ENCODE measurements around the gene GNAI1.

The GNAI1 gene

GRCh38 chr7:80134536-80135308 lies at the start of gene GNAI1:
GNAI1 (plus strand) TSS chr7:80134831; CDS start chr7:80135161, 330 bp downstream.
- ChIA-PET POLR2A (interaction anchor here (0.5 to 1.2 kb wide), 6 partner anchors 11 to 257 kb away, joined by 3 read pairs; no protein-coding TSS in a partner anchor), CTCF (interaction anchor here (0.6 to 2.6 kb wide), 23 partner anchors 8 to 323 kb away, joined by 3 to 23 read pairs (median 4); no protein-coding TSS in a partner anchor)
- peak; percentile 37 for TF ChIP-seq CTCF (IDR thresholded peaks at IDR 0.05; ENCODE audit: insufficient read depth, low read length, missing control alignments)
- H3K4me3 ChIP-seq (ENCODE audit: low read depth, low read length) = peak within 1 kb of the TSS; percentile 68
- no peak for DNase-seq (ENCODE audit: low read depth, low spot score)

- H3K4me3 ChIP-seq (ENCODE audit: low read depth, low read length) = no peak overlapping the region
- CTCF ChIA-PET = interaction anchor here (0.7 to 5.6 kb wide), 6 partner anchors 10 to 572 kb away, joined by 3 to 32 read pairs (median 7); partner anchors contain the start of gene GNAI1
- no peak for TF ChIP-seq CTCF (IDR thresholded peaks at IDR 0.05; ENCODE audit: insufficient read depth, low read length, missing control alignments)
- peak; percentile 63 for DNase-seq (ENCODE audit: low read depth, low spot score)
- POLR2A ChIA-PET = interaction anchor here (0.5 kb wide), 1 partner anchor 47 kb away, joined by 3 read pairs; the partner anchor contains the start of gene GNAI1
Observed at GRCh38 chr7:80087051-80087770, 47.4 kb upstream of the GNAI1 start.

GRCh38 chr7:80087771-80088170 lies 46.9 kb upstream of the GNAI1 start:
- TF ChIP-seq CTCF (IDR thresholded peaks at IDR 0.05; ENCODE audit: insufficient read depth, low read length, missing control alignments) = no peak
- ChIA-PET CTCF (interaction anchor here (0.7 to 5.6 kb wide), 7 partner anchors 10 to 571 kb away, joined by 3 to 32 read pairs (median 6); partner anchors contain the start of gene GNAI1), POLR2A (no interaction called here)
- no peak overlapping the region for H3K4me3 ChIP-seq (ENCODE audit: low read depth, low read length)
- DNase-seq (ENCODE audit: low read depth, low spot score) = no peak

- no peak for DNase-seq (ENCODE audit: low read depth, low spot score)
- no peak for TF ChIP-seq CTCF (IDR thresholded peaks at IDR 0.05; ENCODE audit: insufficient read depth, low read length, missing control alignments)
- CTCF ChIA-PET = interaction anchor here (0.7 to 5.6 kb wide), 11 partner anchors 9 to 340 kb away, joined by 3 to 32 read pairs (median 4); partner anchors contain the start of gene GNAI1
- POLR2A ChIA-PET = no interaction called here
- H3K4me3 ChIP-seq (ENCODE audit: low read depth, low read length) = no peak overlapping the region
Observed at GRCh38 chr7:80088705-80089104, 45.9 kb upstream of the GNAI1 start.

GRCh38 chr7:80089366-80089765 lies 45.3 kb upstream of the GNAI1 start:
- no peak for TF ChIP-seq CTCF (IDR thresholded peaks at IDR 0.05; ENCODE audit: insufficient read depth, low read length, missing control alignments)
- CTCF ChIA-PET = interaction anchor here (0.7 to 5.6 kb wide), 11 partner anchors 8 to 339 kb away, joined by 3 to 32 read pairs (median 4); partner anchors contain the start of gene GNAI1
- POLR2A ChIA-PET = no interaction called here
- no peak for DNase-seq (ENCODE audit: low read depth, low spot score)
- H3K4me3 ChIP-seq (ENCODE audit: low read depth, low read length) = no peak overlapping the region

Measured in AG04449 (cell line).